SU-DHL-6 (cell line): ENCODE data around the gene ROBO2.
A peak's percentile ranks its signal among the peaks of the same experiment; 100 is the strongest.

Experiments
- H2AFZ ChIP-seq: fragments of 200-600 bp; sonication (generic); 2 replicates; pipeline ENCODE4 v1.6.1; 2014; ENCODE audit warnings: low read depth, mild to moderate bottlenecking, moderate library complexity, mixed read lengths, antibody characterized with exemption, low read length; ENCODE audit not compliant: severe bottlenecking
- H3F3A ChIP-seq: fragments of 200-600 bp; shearing (Covaris generic); 2 replicates; pipeline ENCODE4 v1.6.0; 2016; ENCODE audit warnings: antibody characterized with exemption, mild to moderate bottlenecking; ENCODE audit not compliant: insufficient read depth
- H3K27ac ChIP-seq: fragments of 200-600 bp; sonication (generic); 2 replicates; pipeline ENCODE4 v1.5.1; 2016; ENCODE audit warnings: low read depth, mild to moderate bottlenecking, low read length, moderate library complexity, mixed read lengths
- H3K27me3 ChIP-seq: fragments of 200-600 bp; sonication (generic), shearing (Covaris generic); 2 replicates; pipeline ENCODE4 v1.6.0; 2014; ENCODE audit warnings: mild to moderate bottlenecking, low read length
- H3K36me3 ChIP-seq: fragments of 200-600 bp; sonication (generic); 2 replicates; pipeline ENCODE4 v1.6.1; 2014; ENCODE audit warnings: mild to moderate bottlenecking, low read length, mixed read lengths
- H3K4me2 ChIP-seq: fragments of 300-600, 200-600 bp; shearing (Covaris generic), sonication (generic); 2 replicates; pipeline ENCODE4 v1.6.0; 2014; ENCODE audit warnings: low read length, low read depth, mild to moderate bottlenecking; ENCODE audit not compliant: poor library complexity, severe bottlenecking
- H3K4me3 ChIP-seq: fragments of 200-600 bp; sonication (generic); 2 replicates; pipeline ENCODE4 v1.5.1; 2014; ENCODE audit warnings: antibody characterized with exemption, low read length, mild to moderate bottlenecking, mixed read lengths; ENCODE audit not compliant: insufficient read depth, poor library complexity, severe bottlenecking
- H3K79me2 ChIP-seq: fragments of 200-600 bp; sonication (generic); 2 replicates; pipeline ENCODE4 v1.6.1; 2014; ENCODE audit warnings: mild to moderate bottlenecking, low read length, moderate library complexity; ENCODE audit not compliant: insufficient read depth
- H3K9ac ChIP-seq: fragments of 200-600 bp; sonication (generic); 2 replicates; pipeline ENCODE4 v1.7.0; 2014; ENCODE audit warnings: mild to moderate bottlenecking, low read length
- H3K9me2 ChIP-seq: fragments of 200-600 bp; sonication (generic); replicated peaks from 2 replicates; pipeline ENCODE4 v1.6.1; 2014; ENCODE audit warnings: low read length; ENCODE audit not compliant: insufficient read depth
- H3K9me3 ChIP-seq: fragments of 200-600 bp; sonication (generic); 2 replicates; pipeline ENCODE4 v1.6.1; 2014; ENCODE audit warnings: low read length, mixed read lengths; ENCODE audit not compliant: insufficient read depth
- H4K20me1 ChIP-seq: fragments of 200-600 bp; sonication (generic); 2 replicates; pipeline ENCODE4 v1.6.1; 2014; ENCODE audit warnings: low read depth, mild to moderate bottlenecking, antibody characterized with exemption, low read length, moderate library complexity, mixed read lengths
- EZH2phosphoT487 ChIP-seq: fragments of 200-600 bp; sonication (generic), shearing (Covaris generic); conservative IDR thresholded peaks from 2 replicates; pipeline ENCODE4 v1.6.1; 2018; ENCODE audit warnings: mild to moderate bottlenecking, antibody characterized with exemption, low read length, moderate library complexity, mixed read lengths
- TF ChIP-seq, protein P1 (sequence below): fragments of 200-600 bp; sonication (generic); IDR thresholded peaks from one replicate; pipeline ENCODE4 v1.5.1; 2017; ENCODE audit warnings: antibody characterized with exemption, mild to moderate bottlenecking, low read length, moderate library complexity; ENCODE audit not compliant: insufficient read depth, poor library complexity, severe bottlenecking

ROBO2 gene

DNA sequence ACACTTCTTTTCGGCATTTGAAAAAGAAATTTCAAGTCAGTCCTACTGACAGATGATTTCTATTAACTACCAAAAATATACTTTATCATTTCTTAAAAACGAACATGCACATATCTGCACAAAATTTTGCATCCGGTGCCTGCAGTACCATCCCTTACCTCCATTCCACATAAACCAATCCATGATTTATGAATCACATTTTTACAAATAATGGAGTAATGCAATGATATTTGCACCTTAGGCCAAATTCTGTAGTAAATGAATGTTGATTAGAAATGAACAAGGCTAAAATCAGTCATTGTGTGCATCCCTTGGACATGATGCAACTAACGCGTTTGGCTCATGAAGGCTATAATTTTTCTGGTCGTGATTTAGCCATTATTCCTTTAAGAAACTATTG lies 46.5 kb downstream of the ROBO2 start:
- H3K4me2 ChIP-seq = no peak overlapping the region
- no peak overlapping the region for H3K4me3 ChIP-seq
- no peaks in the 10 kb centered on the region for H3K79me2 ChIP-seq
- no peaks in the 10 kb centered on the region for H3K36me3 ChIP-seq
- H3K9ac ChIP-seq = no peak overlapping the region
- no peak overlapping the region for H3K27ac ChIP-seq
- no peaks in the 10 kb centered on the region for H4K20me1 ChIP-seq
- no peaks in the 10 kb centered on the region for H3K9me3 ChIP-seq
- no peaks in the 10 kb centered on the region for H3K9me2 ChIP-seq
- no peaks in the 10 kb centered on the region for H3K27me3 ChIP-seq
- no peak overlapping the region for H2AFZ ChIP-seq
- H3F3A ChIP-seq = no peaks in the 10 kb centered on the region
- TF ChIP-seq, protein P1, sequence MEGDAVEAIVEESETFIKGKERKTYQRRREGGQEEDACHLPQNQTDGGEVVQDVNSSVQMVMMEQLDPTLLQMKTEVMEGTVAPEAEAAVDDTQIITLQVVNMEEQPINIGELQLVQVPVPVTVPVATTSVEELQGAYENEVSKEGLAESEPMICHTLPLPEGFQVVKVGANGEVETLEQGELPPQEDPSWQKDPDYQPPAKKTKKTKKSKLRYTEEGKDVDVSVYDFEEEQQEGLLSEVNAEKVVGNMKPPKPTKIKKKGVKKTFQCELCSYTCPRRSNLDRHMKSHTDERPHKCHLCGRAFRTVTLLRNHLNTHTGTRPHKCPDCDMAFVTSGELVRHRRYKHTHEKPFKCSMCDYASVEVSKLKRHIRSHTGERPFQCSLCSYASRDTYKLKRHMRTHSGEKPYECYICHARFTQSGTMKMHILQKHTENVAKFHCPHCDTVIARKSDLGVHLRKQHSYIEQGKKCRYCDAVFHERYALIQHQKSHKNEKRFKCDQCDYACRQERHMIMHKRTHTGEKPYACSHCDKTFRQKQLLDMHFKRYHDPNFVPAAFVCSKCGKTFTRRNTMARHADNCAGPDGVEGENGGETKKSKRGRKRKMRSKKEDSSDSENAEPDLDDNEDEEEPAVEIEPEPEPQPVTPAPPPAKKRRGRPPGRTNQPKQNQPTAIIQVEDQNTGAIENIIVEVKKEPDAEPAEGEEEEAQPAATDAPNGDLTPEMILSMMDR = no peak
- TF ChIP-seq EZH2phosphoT487 = no peak

DNA sequence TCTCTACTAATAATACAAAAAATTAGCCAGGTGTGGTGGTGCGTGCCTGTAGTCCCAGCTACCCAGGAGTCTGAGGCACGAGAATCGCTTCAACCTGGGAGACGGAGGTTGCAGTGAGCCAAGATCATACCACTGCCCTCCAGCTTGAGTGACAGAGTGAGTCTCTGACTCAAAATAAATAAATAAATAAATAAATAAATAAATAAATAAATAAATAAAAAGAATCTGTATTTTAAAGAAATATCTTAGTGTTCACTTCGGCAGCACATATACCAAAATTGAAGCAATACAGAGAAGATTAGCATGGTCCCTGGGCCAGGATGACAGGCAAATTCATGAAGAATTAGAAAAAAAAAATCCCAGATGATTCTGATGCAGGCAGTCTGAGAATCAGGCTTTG lies 51.9 kb downstream of the ROBO2 start:
- Histone ChIP-seq H3K9me2 (no peaks in the 10 kb centered on the region), H4K20me1 (no peaks in the 10 kb centered on the region), H3F3A (no peaks in the 10 kb centered on the region), H3K79me2 (no peaks in the 10 kb centered on the region), H3K36me3 (no peaks in the 10 kb centered on the region), H2AFZ (no peak overlapping the region), H3K9ac (no peak overlapping the region), H3K27me3 (no peaks in the 10 kb centered on the region), H3K4me3 (no peak overlapping the region), H3K9me3 (no peaks in the 10 kb centered on the region), H3K4me2 (no peak overlapping the region), H3K27ac (no peak overlapping the region)
- no peak for TF ChIP-seq EZH2phosphoT487
- TF ChIP-seq, protein P1 = no peak

DNA sequence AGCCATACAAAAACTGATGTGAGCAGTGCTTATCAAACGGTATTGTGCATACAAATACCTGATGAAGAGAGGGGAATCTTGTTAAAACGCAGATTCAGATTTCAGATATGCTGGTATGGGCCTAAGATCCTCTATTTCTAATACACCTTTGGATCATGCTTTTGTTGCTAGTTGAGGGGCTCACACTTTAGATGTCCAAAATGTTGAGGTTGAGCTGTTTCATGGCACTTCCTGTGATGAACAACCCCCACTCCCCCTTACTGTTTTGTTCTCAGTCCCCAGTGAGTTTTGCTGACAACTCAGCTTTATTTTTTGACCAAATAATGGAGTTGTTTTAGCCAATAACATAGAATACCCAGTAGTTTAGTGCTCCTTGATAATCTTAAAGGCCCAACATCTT lies 53.2 kb downstream of the ROBO2 start:
- TF ChIP-seq, protein P1 = no peak
- no peak for TF ChIP-seq EZH2phosphoT487
- H3K27me3 ChIP-seq = no peaks in the 10 kb centered on the region
- H3K9me2 ChIP-seq = no peaks in the 10 kb centered on the region
- no peak overlapping the region for H3K4me2 ChIP-seq
- no peak overlapping the region for H3K27ac ChIP-seq
- H3K79me2 ChIP-seq = no peaks in the 10 kb centered on the region
- no peaks in the 10 kb centered on the region for H3K9me3 ChIP-seq
- no peak overlapping the region for H3K4me3 ChIP-seq
- H4K20me1 ChIP-seq = no peaks in the 10 kb centered on the region
- no peaks in the 10 kb centered on the region for H3K36me3 ChIP-seq
- peak overlapping the region; percentile 83 for H2AFZ ChIP-seq
- H3F3A ChIP-seq = no peaks in the 10 kb centered on the region
- no peak overlapping the region for H3K9ac ChIP-seq
